ES-I3 (cell line): Measurements from ENCODE around the gene DNAH6.

Experiments
- H3K36me3 ChIP-seq: 2 replicates; pipeline ENCODE4 v1.6.1; 2013; ENCODE audit warnings: mild to moderate bottlenecking, low read length, control low read depth, moderate library complexity; ENCODE audit not compliant: insufficient read depth
- H3K4me1 ChIP-seq: 2 replicates; pipeline ENCODE4 v1.6.1; 2013; ENCODE audit warnings: mild to moderate bottlenecking, control low read depth, low read length; ENCODE audit not compliant: insufficient read depth
- H3K9ac ChIP-seq: 2 replicates; pipeline ENCODE4 v1.6.1; 2013; ENCODE audit warnings: low read depth, mild to moderate bottlenecking, low read length, moderate library complexity
- H3K9me3 ChIP-seq: 2 replicates; pipeline ENCODE4 v1.6.1; 2013; ENCODE audit warnings: mild to moderate bottlenecking, low read length, moderate library complexity; ENCODE audit not compliant: control insufficient read depth, insufficient read depth

Gene DNAH6

GRCh38 chr2:84711651-84712050 lies 195.4 kb downstream of the DNAH6 start:
- H3K9ac ChIP-seq, result no peak overlapping the region
- H3K9me3 ChIP-seq, result no peaks in the 10 kb centered on the region
- H3K4me1 ChIP-seq, result no peaks in the 10 kb centered on the region
- H3K36me3 ChIP-seq, result no peaks in the 10 kb centered on the region

- H3K36me3 ChIP-seq, result no peaks in the 10 kb centered on the region
- H3K9ac ChIP-seq, result no peak overlapping the region
- no peaks in the 10 kb centered on the region for H3K9me3 ChIP-seq
- no peaks in the 10 kb centered on the region for H3K4me1 ChIP-seq
Measured at GRCh38 chr2:84713441-84713840, 197.1 kb downstream of the DNAH6 start.

- no peaks in the 10 kb centered on the region for H3K9me3 ChIP-seq
- H3K36me3 ChIP-seq, result no peaks in the 10 kb centered on the region
- no peaks in the 10 kb centered on the region for H3K4me1 ChIP-seq
- H3K9ac ChIP-seq, result no peak overlapping the region
Measured at GRCh38 chr2:84716564-84716963, 200.3 kb downstream of the DNAH6 start.

- H3K9ac ChIP-seq, result no peak overlapping the region
- no peaks in the 10 kb centered on the region for H3K4me1 ChIP-seq
- no peaks in the 10 kb centered on the region for H3K36me3 ChIP-seq
- no peaks in the 10 kb centered on the region for H3K9me3 ChIP-seq
Measured at GRCh38 chr2:84717302-84717701, 201.0 kb downstream of the DNAH6 start.

- Histone ChIP-seq H3K4me1 (no peaks in the 10 kb centered on the region), H3K36me3 (no peaks in the 10 kb centered on the region), H3K9me3 (no peaks in the 10 kb centered on the region), H3K9ac (no peak overlapping the region)
Measured at GRCh38 chr2:84719434-84719833, 203.1 kb downstream of the DNAH6 start.

- Histone ChIP-seq H3K4me1 (no peaks in the 10 kb centered on the region), H3K9me3 (no peaks in the 10 kb centered on the region), H3K9ac (no peak overlapping the region), H3K36me3 (no peaks in the 10 kb centered on the region)
Measured at GRCh38 chr2:84723831-84724230, 207.5 kb downstream of the DNAH6 start.

GRCh38 chr2:84725717-84726116 lies 209.4 kb downstream of the DNAH6 start:
- Histone ChIP-seq H3K36me3 (no peaks in the 10 kb centered on the region), H3K9me3 (no peaks in the 10 kb centered on the region)

GRCh38 chr2:84727315-84727714 lies 211.0 kb downstream of the DNAH6 start:
- Histone ChIP-seq H3K9ac (no peak overlapping the region), H3K4me1 (no peaks in the 10 kb centered on the region), H3K9me3 (no peaks in the 10 kb centered on the region), H3K36me3 (no peaks in the 10 kb centered on the region)

More at GRCh38 chr2:84725717-84726116, 209.4 kb downstream of the DNAH6 start:
- H3K9ac ChIP-seq, result no peak overlapping the region
- no peaks in the 10 kb centered on the region for H3K4me1 ChIP-seq

GRCh38 chr2:84729224-84729623 lies 212.9 kb downstream of the DNAH6 start:
- no peak overlapping the region for H3K9ac ChIP-seq
- H3K9me3 ChIP-seq, result no peaks in the 10 kb centered on the region
- H3K36me3 ChIP-seq, result no peaks in the 10 kb centered on the region
- H3K4me1 ChIP-seq, result no peaks in the 10 kb centered on the region

- H3K36me3 ChIP-seq, result no peaks in the 10 kb centered on the region
- H3K9ac ChIP-seq, result no peak overlapping the region
- H3K9me3 ChIP-seq, result no peaks in the 10 kb centered on the region
- H3K4me1 ChIP-seq, result no peaks in the 10 kb centered on the region
Measured at GRCh38 chr2:84731185-84731584, 214.9 kb downstream of the DNAH6 start.

GRCh38 chr2:84732897-84733778 lies 216.8 kb downstream of the DNAH6 start:
- no peaks in the 10 kb centered on the region for H3K9me3 ChIP-seq
- H3K4me1 ChIP-seq, result no peaks in the 10 kb centered on the region
- no peak overlapping the region for H3K9ac ChIP-seq
- H3K36me3 ChIP-seq, result no peaks in the 10 kb centered on the region

GRCh38 chr2:84735389-84735788 lies 219.1 kb downstream of the DNAH6 start:
- Histone ChIP-seq H3K9ac (no peak overlapping the region), H3K36me3 (no peaks in the 10 kb centered on the region), H3K4me1 (no peaks in the 10 kb centered on the region), H3K9me3 (no peaks in the 10 kb centered on the region)

GRCh38 chr2:84741182-84741822 lies 225.0 kb downstream of the DNAH6 start:
- no peaks in the 10 kb centered on the region for H3K9me3 ChIP-seq
- H3K9ac ChIP-seq, result no peak overlapping the region
- no peaks in the 10 kb centered on the region for H3K36me3 ChIP-seq
- peaks cover 4% of the 10 kb centered on the region; the same call in 1 of the 2 replicates for H3K4me1 ChIP-seq

- Histone ChIP-seq H3K9ac (no peak overlapping the region), H3K36me3 (no peaks in the 10 kb centered on the region), H3K9me3 (no peaks in the 10 kb centered on the region), H3K4me1 (peaks cover 3% of the 10 kb centered on the region; the same call in 1 of the 2 replicates)
Measured at GRCh38 chr2:84748341-84748740, 232.0 kb downstream of the DNAH6 start.

- Histone ChIP-seq H3K4me1 (peaks cover 3% of the 10 kb centered on the region; the same call in 1 of the 2 replicates), H3K9me3 (no peaks in the 10 kb centered on the region), H3K9ac (no peak overlapping the region), H3K36me3 (no peaks in the 10 kb centered on the region)
Measured at GRCh38 chr2:84749442-84749841, 233.1 kb downstream of the DNAH6 start.
